NCI-H1105 treated with DMSO at 0.1 percent for 48 hours (cell line): ENCODE data around the gene IL22RA1.

Experiments
- DNase-seq: peaks from one replicate; lab custom pipeline; 2025; lab: John Stamatoyannopoulos, UW

The IL22RA1 gene

DNA sequence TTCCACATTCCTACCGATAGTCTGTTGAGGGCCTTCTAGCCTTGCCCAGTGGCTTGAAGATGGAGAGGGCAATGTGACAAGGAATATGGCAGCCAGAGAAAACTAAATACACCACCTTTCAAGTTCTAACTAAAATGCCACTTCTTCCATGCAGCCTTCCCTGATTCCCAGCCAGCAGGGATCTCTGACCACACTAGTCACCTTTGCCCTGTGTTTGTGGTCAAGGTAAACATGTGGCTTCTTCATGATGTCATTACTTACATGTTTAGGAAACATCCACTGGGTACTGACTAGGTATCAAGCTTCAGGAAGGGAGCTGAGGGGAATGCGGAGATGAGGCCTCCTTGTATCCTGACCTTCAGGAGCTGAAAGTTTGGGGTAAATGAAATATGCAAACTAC lies 22.6 kb upstream of the IL22RA1 start:
- DNase-seq = no peak

DNA sequence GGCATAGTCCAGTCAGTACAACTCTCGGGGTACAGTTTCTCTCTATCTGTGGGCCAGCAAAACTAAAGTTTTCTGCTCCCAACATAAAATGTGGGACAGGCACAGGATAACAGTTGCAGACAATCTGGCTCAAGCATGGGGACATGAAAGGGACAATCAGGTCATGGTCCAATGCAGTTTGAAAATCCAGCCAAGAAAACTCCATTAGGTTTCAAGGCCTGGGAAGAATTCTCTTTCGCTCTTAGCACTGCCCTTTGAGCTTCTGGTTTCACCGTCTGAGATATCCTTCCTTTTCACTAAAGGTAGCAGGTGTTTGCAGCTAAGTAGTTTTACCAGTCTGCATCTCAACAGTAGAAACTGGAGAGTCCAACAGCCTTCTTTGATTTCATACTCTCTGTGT lies 21.1 kb upstream of the IL22RA1 start:
- no peak for DNase-seq

DNA sequence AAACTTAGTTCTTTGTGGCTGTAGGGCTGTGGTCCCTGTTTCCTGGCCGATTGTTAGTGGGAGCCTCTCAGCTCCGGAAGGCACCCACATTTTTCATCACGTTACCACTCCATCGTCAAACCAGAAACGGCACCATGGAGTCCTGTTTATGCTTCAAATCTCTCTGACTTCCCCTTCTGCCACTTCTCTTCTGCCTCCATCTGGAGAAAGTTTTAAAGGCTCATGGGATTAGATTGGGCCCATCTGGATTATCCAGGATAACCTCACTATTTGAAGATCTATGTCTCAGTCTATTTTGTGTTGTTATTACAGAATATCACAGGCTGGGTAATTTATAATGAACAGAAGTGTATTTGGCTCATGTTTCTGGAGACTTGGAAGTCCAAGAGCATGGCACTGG lies 19.3 kb upstream of the IL22RA1 start:
- DNase-seq = no peak

DNA sequence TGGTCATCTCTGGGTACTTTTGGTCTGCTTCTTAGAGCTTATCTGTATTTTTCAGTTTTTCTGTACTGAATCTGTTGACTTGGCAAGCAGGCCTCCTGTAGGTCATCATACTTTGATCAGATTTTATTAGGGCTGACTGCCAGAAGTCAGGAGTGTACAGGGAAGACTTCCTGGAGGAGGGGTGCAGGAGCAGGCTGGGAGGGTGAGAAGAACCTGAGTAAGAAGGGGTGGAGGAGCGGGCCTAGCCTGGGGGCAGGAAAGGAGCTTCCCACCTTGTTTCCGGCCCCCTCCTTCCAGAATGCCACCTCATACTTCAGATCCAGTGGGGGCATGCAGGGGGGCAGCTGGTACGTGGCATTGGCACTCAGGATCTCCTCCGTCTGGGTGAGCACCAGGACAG lies 18.3 kb upstream of the IL22RA1 start:
- DNase-seq = no peak

DNA sequence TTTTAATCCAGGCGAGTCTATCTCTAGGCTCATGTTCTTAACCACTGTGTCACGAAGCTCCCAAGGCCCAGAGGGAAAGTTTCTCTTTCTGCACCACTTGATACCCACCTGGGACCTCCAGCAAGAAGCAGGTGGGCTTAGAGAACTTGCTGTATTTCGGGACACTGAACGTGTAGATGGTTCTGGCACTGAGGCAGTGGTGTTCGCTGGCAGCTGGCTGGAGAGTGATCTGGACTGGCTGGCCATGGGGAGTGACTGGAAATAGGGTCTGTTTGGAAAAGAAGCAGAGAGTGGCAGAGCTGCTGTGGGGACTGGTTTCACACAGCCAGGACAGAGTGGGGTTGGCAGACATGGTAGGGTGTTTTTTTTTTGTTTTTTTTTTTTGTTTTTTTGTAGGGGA lies 16.4 kb upstream of the IL22RA1 start:
- no peak for DNase-seq

DNA sequence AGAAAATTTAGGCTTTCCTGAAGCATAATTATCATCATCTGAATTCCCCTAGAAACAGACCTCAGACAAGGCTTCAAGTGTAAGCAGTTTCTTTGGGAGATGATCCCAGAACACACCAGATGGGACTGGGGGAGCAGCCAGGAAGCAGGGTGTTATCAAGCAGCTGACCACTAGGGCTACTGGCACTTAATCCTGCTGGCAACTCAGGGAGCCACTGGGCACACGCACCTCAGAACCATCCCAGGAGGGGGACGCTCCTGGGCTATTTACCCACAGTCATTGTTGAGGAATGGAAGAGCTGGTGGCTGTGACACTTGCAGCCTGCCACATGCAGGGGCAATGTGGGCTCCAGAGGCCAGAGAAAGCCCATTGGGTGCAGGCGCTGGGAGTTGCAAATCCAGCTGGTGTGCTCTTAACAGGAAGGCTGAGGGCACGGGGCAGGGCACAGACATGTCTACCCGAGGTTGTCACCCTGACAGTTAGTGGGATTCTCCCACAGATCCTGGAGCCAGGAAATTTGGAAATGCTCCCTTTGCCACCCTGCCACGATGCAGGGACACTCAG lies 15.1 kb upstream of the IL22RA1 start:
- DNase-seq = no peak

DNA sequence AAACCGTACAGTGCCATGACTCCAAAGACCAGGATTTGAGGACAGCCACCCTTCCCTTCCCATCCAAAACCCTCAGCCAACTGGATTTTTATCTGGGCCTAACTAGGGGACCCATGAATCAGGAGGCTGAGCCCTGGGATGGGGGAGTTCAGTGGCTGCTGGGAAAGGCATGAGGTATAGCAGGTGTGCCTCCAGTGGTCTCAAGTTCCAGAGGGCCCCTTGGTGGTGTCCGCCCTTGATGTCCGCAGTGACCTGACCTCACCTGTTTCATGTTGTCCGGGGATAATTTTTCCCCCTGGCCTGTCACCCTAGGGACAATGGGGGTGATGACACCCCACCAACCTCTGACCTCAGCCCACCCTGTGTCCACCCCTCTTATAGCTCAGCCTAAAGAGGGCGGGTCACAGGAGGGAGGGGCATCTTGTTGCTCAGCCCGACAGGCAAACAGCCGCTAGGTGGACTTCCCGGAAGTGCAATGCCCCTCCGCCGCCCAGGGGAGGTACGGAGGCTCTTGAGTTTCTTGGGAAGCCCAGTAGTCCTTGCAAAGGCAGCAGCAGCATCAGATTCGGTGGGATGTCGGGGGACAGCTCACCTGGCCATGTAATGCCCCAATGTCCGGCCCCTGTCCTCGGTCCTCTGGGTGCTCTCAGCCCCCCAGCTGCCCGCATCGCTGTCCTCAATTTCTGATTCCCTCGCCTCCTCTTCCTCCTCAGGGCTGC lies 13.8 kb upstream of the IL22RA1 start:
- no peak for DNase-seq

DNA sequence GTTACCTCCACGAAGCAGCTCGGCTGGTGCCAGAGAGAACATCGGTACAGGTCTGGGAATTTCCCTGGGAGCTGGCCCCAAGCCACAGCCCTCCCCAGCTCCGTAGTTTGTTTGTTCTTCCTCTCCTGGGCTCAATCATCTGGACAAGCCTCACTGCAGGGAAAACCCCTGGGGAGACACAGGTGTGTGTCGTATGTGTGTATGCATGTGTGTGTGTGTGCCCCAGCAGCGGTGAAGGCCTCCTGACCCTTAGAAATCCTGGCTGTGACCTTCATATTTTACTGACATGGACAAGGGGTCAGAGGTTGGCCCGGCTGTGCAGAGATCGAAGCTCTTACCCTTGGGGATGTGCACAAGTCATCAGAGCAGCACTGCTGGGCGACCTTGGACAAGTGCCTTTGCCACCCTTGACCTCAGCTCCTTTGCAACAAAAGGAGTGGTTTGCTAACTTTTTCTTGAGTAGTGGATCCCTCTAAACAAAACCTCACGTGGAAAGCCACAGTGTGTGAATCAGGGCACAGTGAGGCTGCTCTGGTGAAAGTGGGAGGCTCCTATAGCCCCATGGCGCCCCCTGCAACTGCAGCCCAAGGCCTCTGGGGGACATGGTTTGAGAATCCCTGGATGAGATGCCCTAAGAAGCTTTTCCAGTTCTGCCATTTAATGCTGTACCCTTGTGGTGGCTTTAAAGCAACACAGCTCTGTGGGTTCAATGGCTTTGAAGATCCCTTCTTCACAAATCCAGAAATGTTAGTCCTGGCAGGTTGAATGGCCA lies 12.3 kb upstream of the IL22RA1 start:
- no peak for DNase-seq

DNA sequence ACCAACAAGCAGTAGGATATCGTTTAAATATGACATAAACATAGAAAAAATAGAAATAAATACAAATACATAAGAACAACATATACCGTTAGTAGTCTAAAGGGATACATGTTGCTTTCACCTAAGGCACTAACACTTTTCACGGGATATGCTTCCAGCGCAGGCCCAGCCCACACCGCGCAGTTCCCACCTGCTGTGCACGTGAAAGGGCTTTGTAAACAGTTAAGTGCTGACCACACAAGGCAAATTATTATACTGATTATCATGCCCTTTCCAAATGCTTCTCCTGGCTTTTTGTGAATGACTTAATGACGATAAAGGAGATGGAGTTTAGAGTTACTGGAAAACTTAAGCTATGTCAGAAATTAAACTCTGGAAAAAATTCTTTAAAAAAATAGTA lies 11.3 kb upstream of the IL22RA1 start:
- DNase-seq = no peak

DNA sequence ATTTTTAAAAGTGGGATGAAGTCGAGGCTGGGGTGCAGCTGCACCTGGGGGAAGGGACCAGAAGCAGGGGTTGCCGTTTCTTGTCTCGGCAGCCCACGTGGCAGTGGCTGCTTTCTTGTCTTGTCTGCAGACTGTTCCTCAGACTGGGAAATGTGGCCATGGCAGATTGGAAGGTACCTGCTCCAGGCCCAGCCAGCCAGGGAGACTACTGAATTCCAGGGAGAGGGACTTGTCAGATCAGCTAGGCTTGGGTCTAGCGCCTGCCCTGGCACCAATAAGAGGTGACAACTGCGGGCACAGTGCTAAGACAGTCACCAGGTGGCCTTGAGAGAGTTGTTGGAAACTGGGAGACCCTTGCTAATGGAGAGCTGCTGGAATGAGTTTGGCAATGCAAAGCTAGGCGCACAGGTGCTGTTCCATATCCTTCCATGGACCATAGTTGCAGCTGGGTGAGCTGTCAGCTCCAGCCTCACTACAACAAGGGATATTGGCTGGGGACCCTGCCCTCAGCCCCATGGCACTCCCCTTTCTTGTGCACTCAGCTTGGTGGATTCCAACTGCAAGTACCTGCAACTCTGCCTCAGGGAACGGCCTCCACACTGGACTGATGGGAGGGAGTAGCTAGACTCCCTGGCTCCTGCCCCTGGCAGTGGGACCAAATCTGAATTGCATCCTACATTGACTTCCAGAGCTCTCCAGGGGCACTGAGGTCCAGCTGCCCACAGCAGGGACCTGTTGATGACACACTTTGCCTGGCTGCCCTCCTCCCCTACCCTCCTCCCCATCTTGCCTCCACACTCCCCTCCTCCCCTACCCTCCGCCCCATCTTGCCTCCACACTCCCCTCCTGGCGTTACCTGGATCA lies 9.9 kb upstream of the IL22RA1 start:
- no peak for DNase-seq

DNA sequence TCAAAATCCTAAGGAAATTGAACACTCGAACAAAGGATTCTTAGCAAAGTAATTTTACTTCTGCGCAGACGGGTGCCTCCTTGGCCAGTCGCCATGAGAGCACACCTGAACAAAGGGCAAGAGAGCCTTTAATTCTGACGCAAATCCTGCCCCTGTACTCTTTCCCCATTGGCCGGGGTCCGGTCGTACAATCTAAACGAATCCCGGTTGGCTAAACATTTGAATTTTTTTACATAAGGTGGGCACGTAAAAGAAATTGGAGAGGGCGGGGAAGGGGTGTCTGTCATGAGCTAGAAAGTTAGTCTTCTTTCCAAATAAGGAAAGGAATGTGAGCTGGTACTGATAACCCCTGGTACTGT lies 8.2 kb upstream of the IL22RA1 start:
- DNase-seq = peak; percentile 98

DNA sequence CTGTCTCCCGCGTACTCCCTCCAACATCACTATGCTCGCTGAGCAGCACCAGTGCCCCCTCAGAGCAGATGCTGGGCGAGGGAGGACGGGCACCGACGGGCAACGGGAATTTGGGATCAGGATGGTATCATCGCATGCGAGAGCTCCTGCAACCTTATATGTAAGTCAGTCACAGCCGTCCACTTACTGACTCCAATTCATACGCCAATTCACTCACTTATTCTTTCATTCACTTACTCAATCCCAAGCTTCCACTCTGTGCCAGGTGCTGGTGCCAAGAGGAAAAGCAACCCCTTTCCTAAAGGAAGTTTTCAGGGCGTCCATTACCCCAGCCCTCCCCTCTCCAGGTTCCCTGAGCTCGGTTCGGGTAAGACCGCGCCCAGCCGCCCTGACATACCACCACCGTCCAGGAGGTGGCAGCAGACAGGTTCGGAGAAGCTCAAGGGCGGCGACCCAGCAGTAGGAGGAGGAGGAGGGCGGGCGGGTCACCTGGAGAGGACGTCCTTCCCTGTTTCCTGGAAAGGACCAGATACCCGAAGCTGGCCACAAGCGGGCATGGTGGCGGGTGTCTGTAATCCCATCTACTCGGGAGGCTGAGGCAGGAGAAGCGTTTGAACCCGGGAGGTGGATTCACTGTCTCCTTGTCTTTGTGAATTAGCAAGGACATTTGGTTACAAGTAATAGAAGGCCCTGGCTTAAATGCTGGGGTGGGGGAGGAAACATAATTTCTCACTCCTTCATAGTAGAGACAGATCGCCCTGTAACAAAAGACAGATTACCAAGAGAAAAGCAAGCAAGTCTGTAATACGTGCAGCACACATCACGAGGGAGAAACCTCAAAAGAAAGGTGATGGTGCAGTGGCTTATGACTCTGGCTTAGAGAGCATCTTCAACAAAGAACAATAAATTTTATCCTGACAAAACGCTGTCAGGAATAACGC lies 7.6 kb upstream of the IL22RA1 start:
- peak; percentile 91 for DNase-seq

DNA sequence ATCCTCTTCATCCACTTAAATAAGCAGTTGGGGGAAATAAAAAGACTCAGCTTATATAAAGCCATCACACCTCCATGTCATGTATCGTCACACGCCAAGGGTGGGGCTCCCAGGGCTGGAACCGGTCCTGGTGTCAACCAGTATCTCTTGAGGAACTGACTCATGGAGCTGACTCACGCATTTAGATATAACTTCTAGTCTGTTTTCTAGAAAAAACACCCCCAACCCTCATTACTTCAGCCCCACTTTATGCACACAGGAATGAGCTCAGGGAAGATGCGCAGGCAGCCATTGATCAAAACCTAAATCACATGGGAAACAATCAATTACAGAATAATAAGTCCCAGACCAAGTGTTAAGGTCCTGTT lies 6.9 kb upstream of the IL22RA1 start:
- no peak for DNase-seq

DNA sequence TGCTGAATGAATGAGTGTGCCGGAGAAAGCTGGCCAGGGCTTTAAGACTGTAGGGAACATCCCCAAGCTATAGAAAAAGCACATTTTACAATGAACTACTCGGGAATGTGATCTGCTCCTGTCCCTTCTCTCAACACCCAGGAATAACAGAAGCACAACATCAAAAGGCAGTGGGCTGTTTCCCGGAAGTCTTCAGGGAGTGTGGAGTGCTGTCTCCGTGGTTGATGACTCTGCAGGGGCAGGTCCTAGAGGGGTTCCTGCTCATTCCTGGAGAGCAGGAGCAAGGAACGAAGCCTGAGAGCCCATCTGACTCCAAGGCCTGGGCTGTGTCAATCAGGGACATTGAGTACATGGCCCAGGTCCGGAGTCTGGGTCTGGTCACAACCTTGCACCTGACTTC lies 4.9 kb upstream of the IL22RA1 start:
- no peak for DNase-seq

DNA sequence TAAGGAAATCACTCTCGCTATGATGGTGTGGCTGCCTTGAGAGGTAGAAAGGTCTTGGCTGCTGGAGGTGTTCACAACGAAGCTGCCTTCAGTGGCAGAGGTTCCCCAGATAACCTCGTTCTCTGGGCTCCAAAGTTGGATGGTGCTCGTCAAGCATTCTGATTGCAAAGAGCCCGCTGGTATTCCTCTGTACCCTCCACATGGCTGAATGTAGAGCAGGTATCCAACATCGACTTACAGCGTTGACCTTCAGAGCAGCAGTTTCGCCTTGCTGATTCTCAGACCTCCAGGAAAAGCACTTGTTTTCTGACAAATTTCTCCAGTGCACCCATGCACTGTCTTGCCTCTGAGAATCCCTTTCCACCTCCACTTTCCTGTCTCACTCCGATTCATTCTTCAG lies 4.3 kb upstream of the IL22RA1 start:
- DNase-seq = no peak

DNA sequence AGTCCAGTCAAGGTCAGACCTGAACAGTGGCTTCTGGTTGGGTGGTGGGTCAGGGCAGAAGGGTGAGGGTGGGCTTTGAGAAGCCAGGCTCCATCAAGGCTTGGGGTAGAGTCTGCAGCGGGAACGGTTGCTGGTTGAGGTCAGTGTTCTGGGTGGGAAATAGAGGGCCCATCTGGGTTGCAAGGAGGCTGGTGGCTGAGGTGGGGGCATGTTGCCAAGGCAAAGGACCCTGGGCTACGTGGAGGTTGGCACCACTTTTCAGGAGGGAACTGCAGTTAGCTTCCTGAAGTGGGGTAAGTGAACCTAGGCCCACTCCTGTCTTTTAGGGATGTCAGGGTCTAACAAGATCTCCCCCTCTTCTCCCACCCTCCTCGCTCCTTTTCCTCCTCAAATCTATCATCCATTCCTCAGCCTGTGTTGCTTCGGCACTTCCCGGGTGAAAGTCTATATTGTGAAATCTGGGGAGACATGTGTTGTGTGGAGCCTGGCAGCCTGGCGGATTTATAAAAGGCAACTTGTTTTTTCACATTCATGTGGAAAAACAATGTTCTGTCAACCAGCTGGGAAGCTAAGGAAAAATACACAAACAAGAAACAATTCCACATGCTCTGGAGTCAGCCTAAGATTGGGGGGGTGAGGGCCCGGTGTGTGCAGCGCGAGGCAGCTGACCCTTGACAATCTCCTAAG lies 1.5 kb downstream of the IL22RA1 start:
- DNase-seq = no peak

DNA sequence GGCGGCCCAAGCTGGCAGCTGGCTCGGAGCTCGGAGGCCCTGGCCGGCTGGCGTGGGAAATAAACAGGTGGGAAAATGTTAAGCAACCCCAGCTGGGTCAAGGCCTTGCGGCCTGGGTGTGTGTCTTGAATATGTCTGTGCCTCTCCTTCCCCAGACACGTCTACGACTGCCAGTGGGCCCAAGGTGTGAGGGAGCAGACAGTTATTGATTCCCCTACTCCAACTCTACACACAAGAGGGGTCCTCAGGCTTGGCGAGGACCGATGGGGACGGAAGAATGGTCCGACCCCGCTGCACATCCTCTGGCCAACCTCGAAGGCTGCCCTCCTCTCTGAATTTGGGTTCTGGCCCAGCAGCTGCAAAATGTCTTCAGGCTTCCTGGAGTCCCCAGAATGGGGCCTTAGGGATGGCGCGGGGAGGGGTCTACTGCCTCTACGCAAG lies 2.2 kb downstream of the IL22RA1 start:
- no peak for DNase-seq

DNA sequence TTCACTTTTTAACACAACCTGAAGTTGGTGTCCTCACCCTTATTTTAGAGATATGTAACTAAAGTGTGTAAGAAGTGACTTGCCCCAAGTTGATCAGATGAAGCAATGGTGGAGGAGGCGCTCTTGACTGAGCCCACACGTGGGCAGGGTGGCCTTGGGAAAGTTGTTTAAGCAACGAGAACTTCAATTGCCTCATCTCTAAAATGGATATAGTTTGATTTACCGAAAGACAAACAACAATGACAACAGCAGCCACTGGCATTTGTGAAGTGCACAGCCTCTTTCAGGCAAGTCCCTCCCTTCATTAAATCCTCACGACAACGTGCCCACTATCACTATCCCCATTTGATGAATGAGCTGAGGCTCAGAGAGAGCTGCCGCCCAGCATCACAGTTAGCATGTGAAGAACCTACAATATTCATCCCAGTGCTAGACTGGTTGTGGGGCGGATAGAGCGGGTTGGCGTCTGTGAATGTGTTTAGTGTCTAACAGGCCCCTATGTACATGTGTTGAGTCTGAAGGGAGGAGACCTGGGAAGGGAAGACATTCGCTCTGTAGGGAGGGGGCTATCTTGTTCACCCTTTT lies 3.0 kb downstream of the IL22RA1 start:
- DNase-seq = no peak

DNA sequence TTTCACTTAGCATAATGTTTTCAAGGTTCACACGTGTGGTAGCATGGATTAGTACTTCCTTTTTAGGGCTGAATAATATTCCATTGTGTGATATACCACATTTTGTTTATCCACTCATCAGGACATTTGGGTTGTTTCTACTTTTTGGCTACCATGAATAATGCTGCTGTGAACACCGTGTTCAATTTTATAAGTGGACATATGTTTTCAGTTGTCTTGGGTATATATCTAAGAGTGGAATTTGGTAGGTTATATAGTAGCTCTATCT lies 3.8 kb downstream of the IL22RA1 start:
- no peak for DNase-seq

DNA sequence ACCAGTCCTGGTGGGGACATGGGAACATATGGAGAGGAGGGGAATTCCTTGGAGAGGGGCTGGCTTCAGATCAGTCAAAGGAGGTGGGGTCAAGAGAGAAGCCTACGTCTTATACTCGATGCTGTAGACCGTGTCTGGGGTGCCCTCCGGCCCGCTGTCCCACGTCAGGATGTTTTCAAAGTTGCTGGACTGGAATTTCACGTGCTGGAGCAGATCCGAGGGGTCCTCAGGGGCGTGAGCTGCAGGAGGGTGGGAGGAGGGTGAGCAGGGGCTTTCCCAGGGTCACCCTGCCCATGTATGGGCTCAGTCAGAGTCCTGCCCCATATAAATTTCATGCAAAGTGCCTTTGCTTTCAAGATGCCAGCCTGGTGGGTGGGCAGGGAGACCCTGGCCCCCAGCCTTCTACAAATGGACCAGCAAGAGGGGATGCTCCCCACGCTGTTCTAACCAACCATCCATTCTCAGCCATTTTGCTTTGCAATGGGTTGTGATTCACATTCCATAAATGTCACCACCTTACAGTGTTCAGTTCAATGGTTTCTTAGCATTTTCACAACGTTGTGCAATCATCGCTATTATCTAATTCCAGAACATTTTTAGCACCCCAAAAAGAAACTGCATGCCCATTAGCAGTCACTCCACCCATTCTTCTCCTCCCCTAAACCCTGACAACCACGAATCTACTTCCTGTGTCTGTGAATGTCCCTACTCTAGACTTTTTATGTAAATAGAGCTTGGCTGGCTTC lies 4.3 kb downstream of the IL22RA1 start:
- no peak for DNase-seq
